CD4-positive, alpha-beta T cell treated with Interleukin-10 for 1 hour (primary cell): ENCODE measurements around the gene PADI6.

Experiments used
- DNase-seq: peaks from one replicate; pipeline ENCODE4 v3.0.0-alpha.2; 2020

Gene PADI6

DNA sequence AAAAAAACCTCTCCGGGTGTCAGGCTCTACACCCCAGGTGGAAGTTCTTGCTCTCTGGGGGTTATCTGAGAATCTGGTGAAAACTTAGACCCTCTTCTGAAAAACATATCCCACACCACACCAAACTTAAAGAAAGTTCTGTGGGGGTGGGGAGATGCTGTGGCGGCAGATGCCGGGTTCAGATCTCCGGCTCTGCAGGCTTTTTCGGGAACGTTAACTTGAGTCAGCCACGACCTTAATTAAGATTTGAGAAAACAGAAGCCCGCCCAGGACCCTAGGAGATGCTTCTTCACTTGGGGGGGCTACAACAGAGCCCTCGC lies 65.2 kb downstream of the PADI6 start:
- DNase-seq = no peak

- peak; percentile 56 for DNase-seq
Observed at GRCh38 chr1:17437580-17438317, 65.8 kb downstream of the PADI6 start.

GRCh38 chr1:17438318-17439249 lies 66.6 kb downstream of the PADI6 start:
- DNase-seq = peak; percentile 74

GRCh38 chr1:17439250-17440073 lies 67.5 kb downstream of the PADI6 start, which contains the start of gene RCC2:
Gene RCC2 (minus strand): TSS chr1:17439677. CDS start chr1:17438514, 1,163 bp downstream.
- peak; percentile 79 for DNase-seq

- DNase-seq = no peak
Observed at GRCh38 chr1:17440074-17440826, 68.3 kb downstream of the PADI6 start.

- no peak for DNase-seq
Observed at GRCh38 chr1:17440827-17441168, 68.8 kb downstream of the PADI6 start.

DNA sequence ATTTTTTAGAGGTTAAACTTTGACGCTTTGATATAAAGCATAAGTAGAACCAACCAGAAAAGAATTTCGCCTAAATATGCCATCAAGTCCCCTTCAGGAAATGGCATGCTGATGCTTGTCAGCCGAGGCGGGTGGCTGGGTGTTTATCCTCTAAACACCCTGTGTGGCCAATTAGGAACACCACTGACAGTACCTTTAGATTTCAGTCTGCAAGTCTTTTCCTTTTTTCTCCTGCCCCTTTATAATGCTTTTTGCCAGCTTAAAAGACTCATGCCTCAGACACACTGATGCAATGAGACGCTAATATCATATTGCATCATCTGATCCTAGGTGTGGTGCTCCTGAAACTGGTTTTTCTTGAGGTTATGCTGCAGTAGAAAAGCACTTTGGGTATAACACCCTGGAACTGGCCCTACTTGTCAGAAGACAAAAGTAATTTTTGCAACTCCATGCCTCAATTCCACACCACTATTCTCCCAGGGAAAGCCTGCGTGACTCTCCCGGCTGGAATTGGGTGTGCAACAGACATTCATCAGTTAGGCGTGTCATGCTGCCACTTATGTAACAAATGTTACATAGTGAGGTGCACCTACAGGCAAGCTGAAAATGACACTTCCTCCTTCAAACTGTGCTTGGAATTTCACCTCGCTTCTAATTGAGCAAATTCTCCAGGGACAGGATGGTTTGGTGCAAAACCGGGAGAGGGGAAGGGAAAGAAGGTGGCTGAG lies 69.4 kb downstream of the PADI6 start:
- DNase-seq = no peak

DNA sequence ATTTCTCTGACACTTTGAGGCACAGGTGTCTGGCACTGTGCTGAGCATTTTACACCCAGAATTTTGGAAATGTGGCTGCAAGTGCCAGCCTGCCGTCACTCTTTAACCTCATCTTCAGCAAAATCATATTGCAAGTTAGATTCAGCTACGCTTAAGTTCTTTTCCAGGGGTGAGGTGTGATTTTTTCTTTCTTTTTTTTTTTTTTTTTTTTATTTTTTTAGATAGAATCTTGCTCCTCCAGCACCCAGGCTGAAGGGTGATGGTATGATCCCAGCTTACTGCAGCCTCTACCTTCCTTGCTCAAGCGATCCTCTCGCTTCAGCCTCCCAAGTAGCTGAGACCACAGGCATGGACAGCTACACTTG lies 70.0 kb downstream of the PADI6 start:
- no peak for DNase-seq

DNA sequence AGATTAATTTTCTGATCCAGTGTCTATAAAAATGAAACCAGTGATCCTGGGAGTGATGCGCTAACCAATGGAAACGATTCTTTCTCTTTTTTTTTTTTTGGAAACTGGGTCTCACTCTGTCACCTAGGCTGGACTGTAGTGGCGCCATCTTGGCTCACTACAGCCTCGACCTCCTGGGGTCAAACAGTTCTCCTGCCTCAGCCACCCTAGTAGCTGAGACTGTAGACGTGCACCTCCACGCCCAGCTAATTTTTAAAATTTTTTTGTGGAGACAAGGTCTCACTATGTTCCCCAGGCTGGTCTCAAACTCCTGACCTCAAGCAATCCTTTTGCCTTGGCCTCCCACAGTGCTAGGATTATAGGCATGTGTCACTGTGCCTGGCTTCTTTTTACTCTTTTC lies 70.8 kb downstream of the PADI6 start:
- DNase-seq = no peak

- no peak for DNase-seq
Observed at GRCh38 chr1:17447501-17447992, 75.6 kb downstream of the PADI6 start.
